ENCODE measurements around the gene RHOU. TPM values are rescaled to one million over a fixed set of nuclear protein-coding genes. Genes with fewer than 3 reads are reported as not detected.
"Not testable (repeated sequence)": the region's sequence is repeated elsewhere in the genome, so short reads cannot be mapped to it uniquely, and the experiment has no call there.

Gene RHOU
- total RNA-seq, 1 donor from 2014 or later: 0.43 TPM

DNA sequence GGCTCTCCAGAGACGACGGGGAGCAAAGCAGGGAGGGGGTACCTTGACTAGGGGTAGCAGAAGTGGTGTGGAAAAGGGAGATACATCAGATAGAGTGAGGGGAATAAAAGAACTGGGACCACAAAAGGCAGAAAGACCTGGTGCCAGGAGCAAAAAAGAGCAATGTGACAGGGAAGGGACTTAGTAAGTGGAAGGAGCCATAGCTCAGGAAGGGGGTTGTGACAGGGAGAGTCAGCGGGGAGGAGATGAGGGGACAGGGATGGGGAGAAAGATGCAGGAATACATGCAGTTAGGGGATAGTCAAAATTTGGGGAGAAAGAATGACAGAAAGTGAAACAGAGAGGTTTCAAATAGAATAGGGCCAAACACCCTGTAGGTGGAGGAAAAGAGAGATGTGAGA lies 20.5 kb downstream of the RHOU start:
- no peak for DNase-seq (ENCODE audit: low read depth)

DNA sequence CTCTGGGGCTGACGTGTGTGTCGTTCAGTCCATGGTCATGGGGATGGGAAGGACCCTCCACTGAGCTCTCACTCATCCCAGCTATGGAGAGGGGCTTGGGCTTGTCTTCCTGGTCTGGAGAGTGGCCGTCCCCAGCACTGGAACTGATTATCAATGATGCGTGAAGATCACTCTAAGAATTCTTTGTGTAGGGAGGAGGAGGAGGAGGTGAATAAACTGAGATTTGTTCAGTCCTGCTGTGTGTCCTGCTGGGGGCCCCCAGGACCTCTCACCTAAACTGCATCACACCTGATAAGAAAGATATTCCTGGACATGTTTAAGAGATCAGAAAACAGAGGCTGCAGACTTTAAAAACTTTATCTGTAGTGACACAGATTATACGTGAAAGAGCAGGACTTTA lies 21.2 kb downstream of the RHOU start:
- no peak for DNase-seq (ENCODE audit: low read depth)

DNA sequence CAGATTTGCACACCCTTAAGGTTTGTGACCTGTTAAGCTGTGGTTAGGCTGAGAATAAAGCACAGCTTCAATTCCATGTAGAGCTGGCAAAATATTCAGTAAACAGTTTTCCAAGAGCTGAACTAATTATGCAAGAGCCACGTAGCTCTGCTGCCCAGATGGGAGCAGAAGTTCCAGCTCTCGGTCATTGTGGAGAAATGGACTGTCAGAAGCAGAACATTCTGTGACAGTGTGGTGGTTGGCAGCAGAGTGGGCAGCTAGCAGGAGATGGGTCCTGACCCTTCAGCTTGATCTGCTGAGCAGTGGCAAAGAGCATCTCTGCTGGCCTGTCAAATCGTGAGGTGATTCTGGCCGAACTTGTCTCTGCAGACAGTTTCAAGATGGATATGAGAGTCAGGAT lies 23.2 kb downstream of the RHOU start:
- no peak for DNase-seq (ENCODE audit: low read depth)

DNA sequence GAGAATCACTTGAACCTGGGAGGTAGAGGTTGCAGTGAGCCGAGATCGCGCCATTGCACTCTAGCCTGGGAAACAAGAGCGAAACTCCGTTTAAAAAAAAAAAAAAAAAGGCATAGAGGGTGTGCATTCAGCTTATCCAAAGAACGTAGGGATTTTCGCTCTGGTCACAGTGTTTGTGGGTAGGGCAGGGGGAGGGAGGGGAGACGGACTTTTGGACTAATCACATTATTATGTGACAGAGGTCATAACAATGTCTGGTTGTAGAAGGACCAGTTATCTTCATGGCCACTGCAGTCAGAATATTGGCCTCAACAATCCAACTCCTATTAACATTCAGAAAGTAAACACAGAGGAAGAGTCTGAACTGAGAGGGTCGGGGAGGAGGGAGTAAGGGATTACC lies 25.7 kb downstream of the RHOU start:
- DNase-seq (ENCODE audit: low read depth): no peak

DNA sequence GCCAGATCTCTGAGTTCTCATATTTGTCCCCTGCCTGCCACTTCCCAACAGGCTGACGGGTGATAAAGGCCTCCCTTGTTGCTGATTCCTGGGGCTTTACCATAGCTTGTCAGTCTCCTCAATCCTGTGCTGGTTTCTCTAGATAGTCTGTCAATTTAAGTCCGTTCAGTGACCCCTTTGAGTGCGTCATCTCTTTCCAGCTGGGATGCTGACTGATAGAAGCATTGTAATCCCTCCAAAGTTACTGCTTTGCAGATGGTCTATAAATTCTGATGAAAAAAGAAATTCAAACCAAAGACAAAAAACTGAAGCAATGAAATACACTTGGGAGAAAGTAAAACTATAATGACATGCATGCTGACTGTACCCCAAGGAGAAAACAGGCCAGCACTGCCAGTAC lies 28.3 kb downstream of the RHOU start:
- no peak for DNase-seq (ENCODE audit: low read depth)

DNA sequence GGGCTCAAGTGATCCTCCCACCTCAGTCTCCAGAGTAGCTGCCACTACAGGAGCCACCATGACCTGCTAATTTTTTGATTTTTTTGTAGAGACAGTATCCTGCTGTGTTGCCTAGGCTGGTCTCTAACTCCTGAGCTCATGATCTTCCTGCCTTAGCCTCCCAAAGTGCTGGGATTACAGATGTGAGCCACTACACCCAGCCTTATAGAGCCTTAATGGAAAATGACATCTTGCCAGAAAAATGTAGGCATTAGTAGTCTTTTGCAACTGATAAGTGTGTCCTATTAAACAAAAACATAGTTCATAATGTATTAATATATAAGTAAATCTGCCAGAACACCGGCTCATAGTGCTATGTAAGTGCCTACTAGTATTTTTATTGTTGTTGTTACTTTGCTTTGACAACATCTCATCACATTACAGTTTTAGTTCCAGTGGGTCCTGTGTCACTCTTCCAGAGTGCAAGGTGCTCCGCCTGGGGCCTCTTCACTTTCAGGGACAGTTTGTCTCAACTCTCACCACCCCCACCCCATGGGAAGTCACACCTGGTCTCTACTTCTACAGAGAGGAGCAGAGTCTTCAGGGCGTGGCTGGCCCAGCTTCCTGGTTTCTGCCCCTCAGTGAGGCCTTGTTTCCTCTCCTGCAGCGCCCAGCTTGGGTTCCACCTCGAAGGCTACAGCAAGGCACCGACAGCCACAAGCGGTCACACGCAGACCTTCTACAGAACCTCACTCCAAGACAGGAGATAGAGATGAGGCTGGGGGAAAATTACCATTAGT lies 30.1 kb downstream of the RHOU start:
- DNase-seq (ENCODE audit: low read depth): no peak

DNA sequence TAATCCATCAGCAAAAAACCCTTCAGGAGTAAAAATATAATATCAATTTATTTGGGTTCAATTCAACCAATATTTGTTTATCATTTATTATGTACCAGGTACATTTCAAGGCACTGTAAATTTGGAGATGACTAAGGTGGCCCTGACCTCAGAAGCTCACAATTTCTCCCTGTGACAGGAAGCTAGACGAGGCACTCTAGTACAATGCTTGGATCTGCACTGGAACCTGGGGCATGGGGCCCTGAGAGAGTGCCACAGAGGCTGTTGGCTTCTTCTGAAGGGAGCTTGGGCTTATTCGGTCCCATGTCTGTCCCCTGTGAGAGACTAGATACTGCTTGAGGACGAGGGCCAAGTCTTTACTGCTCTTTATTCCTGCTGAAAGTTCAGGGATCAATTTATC lies 31.5 kb downstream of the RHOU start:
- DNase-seq (ENCODE audit: low read depth): no peak

DNA sequence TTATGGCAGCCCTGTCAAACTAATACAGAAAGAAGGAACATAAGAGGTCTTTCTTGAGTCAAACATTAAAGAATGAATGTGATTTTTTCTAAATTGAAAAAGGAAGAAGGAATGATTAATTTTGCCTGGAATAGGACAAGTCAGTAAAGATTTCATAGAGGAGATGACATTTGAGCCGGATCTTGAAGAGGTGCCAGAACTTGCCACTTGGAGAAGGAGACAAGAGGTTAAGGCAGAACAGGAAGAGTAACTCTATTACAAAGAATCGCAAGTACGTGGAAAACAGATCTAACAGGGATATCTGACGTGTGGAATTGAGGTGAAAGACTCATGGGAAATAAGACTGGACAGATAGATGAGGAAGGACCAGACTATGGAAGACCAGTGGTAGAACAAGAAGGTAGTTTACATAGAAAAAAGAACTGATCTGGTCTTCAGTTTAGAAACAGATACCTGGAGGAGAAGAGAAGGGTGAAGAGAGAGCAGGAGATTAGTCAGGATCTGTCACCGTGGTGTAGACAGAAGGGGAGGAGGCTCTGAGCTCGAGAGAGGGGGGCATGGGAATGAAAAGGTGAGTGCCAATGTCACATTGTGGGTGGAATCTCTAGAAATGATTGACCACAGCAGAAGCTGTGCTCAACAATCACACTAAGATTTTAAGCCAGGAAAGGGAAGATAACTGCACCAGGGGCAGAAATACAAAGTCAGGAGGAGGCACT lies 32.5 kb downstream of the RHOU start:
- no peak for DNase-seq (ENCODE audit: low read depth)

DNA sequence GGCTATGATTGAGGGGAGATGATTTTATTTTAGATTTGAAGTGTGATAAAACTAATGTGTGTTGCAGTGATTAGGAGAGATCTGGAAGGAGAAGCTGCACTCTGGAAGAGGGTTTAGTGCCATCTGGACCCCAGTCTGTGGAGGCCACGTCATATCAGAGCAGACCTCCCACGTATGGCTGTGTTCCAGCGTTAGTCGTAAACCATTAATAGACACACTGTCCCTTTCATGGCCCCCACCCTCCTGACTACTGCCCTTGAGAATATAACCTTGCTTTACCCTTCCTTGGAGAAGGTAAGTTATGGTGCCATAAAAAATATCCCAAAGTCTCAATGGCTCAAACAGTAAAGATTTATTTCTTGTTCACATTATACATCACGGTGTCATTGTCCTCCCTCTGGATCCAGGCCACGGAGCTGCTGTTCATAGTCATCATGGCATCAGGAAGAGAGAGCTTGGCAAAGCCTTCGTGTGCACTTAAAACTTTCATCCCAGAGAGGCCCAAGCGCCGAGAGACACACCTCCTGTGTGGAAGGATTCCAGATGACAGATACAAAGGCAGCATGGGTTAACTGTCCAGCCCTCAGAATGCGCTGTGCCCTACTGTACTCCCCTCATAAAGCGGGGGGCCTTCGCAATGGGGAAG lies 33.2 kb downstream of the RHOU start:
- no peak for DNase-seq (ENCODE audit: low read depth)

DNA sequence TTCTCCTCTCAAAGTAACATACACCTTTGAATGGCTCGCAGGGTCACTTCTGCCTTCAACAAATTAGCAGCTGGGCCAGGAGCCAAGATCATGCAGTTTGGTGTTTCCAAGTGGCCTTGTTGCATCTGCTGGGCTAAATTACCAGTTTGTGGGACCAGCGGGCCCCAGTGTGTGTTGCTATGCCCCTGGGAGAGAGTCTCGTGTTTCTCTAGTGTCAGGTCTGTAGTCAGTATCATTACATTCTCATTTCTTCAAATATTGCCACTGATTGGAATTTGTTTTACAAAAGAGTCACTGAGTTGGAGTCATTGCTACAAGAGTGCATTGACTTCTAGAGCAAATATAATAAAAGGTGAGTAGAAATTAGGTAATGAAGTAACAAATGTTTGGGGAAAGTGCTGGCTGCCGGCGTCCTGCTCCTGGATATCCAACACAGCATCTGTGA lies 35.5 kb downstream of the RHOU start:
- DNase-seq (ENCODE audit: low read depth): no peak

DNA sequence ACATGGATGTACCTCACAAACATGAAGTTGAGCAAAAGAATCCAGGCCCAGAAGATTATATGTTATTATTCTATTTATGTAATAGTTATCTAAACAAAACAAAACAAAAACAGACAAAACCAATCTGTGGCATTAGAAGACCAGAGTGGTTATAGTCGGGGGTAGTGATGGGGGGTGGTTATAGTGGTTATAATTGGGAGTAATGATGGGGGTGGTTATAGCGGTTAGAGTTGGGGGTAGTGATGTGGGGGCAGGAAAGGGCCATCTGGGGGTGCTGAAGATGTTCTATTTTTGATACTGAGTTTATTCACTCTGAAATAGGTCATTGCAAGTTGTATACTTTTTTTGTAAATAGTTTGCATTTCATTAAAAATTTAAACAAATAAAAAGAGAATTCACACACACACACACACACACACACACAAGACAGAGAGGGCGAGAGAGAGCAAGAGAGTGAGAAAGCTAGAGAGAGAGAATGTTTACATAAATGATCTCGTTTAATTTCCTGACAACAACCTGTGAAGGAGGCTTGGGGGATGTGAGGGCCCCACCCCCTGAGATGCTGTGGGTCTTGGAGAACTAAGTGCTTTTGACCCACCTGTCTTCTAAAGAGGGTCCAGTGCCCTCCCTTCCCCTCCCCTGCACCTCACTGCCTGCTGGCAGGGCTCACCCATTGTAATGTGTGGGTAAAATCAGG lies 37.4 kb downstream of the RHOU start:
- no peak for DNase-seq (ENCODE audit: low read depth)

DNA sequence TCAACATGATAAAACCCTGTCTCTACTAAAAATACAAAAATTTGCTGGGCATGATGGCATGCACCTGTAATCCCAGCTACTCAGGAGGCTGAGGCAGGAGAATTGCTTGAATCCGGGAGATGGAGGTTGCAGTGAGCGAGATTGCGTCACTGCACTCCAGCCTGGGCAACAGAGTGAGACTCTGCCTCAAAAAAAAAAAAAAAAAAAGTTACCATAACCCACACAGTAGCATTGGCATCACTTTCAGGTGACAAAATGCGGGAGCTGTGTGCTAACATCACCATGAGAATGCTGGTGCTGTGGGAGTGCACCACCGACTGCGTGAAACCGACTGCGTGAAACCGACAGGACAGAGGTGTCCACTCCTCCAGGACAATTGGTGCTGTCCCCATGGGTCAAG lies 40.7 kb downstream of the RHOU start:
- DNase-seq (ENCODE audit: low read depth): not testable (repeated sequence)

DNA sequence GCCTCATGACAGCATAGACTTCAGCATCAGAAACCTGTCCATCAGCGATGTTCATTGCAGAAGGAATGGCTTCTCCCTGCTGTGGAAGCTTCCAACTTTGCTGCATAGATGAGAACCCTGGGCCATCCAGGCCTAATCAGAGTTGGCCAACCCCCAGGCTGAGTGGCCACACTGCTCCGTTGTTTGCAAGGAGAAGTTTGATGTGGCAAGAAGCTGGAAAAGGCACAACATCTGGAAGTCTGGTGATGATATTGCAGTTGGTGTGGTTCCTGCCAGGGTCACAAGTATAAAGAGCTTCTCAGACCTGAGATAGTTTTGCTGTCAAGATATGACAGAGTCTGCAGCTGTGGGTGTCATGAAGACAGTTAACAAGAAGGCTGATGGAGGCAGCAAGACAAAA lies 41.2 kb downstream of the RHOU start:
- DNase-seq (ENCODE audit: low read depth): no peak

DNA sequence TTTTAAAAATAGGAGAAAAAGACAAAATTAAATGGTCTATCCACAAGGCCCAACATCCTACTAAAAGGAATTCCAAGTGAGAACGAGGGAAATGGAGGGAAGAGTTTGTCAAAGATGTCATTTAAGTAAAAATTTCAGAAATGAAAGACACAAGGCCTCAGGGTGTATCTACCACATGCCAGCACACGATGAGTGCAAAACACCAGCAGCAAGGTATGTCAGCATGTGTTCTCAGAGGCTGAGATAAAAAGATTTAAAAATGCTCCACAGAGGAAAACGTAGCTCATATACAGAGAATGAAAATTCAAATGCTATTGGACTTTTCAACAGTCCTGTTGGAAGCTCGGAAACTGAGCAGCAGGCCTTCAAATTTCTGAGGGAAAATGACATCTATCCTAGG lies 42.0 kb downstream of the RHOU start:
- no peak for DNase-seq (ENCODE audit: low read depth)

DNA sequence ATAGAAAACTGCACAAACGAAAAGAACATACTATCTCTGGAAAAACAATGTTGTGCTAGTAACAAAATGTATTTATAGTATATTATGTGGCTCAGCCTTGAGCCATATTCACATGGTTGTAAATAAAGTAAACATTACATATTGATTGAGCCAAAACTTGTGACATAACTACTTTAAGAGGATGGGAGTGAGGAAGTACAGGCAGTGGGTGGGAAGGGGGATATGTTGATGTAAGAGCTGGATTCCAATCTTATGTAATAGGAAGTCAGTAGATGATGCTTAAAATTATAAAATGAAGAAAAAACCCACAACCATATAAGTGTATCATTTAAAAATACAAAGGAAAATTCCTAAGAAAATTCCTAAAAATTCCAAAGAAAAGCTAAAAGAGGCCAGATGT lies 42.7 kb downstream of the RHOU start:
- DNase-seq (ENCODE audit: low read depth): no peak

DNA sequence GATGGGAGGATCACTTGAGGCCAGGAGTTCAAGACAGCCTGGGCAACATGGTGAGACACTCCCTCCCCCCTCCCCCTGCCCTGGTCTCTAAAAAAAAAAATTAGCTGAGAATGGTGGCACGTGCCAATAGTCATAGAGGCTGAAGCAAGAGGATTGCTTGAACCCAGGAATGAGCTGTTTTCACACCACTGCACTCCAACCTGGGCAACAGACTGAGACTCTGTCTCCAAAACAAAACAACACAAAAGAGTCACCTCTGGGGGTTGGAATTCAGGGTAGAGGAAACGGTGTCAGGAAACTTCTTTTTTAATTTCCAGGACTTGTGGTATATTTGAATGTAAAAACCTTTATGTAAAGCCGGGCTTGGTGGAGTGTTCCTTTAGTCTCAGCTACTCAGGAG lies 43.2 kb downstream of the RHOU start:
- DNase-seq (ENCODE audit: low read depth): no peak

DNA sequence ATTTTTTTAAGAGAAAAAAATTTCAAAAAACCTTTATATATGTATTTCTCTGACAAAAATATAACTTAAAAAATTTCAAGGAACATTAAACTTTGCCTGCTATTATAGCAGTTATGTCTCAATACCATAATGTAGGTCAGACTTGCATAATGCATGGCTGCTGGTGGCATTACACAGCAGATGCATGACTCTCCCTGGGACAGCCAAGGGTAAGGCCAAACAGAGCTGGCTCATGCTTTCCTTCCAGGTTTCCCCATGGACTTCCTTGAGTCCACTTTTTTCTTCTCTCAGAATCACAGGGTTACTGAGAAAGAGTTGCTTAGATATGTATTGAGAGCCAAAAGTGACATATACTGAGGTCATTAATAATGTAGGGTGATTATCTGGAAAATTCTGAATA lies 43.7 kb downstream of the RHOU start:
- no peak for DNase-seq (ENCODE audit: low read depth)

DNA sequence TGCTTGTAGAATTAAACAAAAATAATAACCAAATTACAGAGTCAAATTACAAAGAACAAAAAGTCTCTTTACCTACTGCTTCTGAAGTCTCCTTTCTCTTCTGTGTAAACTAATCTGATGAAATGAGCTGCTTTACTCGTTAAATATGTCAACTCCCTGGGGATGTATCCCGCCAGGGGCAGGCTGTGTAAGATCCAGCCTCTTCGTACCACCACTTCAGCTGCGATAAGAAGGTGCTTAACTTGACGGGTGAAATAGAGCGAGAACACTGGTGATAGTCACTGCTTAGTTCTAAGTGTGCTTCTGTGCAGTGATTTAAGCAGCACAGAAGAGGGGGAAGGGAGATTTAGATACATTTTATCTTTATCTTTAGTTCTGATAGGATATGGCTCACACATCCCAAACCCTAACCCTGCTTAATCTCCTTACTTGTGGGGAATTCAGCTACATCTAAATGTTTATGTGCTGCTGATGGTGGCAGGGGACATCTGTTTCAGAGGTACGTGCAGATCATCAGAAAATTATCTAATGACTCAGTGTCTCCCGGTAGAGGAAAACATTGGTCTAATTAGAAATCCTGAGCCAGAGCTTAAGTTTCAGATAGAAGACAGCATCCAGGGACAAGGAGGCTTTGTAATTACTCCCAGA lies 46.0 kb downstream of the RHOU start:
- DNase-seq (ENCODE audit: low read depth): no peak

DNA sequence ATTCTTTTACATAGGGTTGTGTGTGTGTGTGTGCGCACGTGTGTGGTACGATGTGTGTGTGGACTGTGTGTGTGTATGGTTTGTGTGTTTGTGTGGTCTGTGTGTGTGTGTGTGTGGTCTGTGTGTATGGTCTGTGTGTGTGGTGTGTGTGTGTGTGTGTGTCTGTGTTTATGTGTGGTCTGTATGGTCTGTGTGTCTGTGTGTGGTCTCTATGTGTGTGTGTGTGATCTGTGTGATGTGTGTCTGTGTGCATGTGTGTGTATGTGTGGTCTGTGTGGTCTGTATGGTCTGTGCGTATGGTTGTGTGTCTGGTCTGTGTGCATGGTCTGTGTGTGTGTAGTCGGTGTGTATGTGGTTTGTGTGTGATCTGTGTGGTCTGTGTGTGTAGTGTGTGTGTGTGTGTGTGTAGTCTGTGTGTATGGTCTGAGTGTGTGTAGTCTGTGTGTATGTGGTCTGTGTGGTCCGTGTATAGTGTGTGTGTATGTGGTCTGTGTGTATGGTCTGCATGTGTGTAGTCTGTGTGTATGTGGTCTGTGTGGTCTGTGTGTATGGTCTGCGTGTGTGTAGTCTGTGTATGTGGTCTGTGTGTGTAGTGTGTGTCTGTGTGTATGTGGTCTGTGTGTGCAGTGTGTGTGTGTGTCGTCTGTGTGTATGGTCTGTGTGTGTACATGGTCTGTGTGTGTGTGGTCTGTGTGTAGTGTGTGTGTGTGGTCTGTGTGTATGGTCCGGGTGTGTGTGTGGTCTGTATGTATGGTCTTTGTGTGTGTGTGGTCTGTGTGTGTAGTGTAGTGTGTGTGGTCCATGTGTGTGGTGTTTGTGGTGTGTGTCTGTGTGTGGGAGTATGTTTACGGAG lies 46.8 kb downstream of the RHOU start:
- no peak for DNase-seq (ENCODE audit: low read depth)

DNA sequence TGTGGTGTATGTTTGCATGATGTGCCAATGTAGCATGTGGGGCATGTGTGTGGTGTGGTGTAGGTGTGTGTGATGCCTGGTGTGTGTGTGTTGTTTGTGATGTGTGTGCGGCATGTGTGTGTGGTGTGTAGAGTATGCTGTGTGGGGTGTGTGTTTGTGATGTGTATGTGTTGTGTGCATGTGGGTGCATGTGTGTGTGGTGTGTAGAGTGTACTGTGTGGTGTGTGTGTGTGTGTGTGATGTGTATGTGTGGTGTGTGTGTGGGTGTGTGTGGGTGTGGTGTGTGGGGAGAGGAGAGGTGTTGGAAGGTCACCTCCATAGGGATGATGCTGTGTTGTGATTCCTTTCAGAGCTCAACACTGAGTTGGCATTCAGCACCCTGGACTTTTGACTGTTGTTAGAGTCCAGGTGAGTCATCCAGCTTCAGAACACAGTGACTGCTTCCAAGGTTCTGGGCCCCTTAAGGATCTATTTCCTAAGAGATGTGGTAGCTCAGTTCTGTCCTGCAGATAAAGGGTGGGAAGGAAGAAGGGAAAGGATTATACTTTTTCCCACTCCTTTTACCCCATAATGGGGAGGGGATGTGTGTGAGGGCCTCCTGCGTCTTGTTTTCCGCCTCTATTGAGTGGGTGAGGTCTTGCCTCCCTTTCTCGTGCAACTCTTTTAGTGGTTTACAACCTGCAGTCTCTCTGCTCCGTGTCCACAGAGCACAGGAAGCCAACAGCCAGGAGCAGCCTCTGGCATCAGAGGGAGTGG lies 47.6 kb downstream of the RHOU start:
- no peak for DNase-seq (ENCODE audit: low read depth)
